NCI-H446 (cell line): ENCODE results near the gene KLK7.
"Not testable (repeated sequence)": the region's sequence is repeated elsewhere in the genome, so short reads cannot be mapped to it uniquely, and the experiment has no call there.

Experiments used
- DNase-seq, 2 experiments: peaks; one replicate each; lab custom pipeline; 2025; lab: John Stamatoyannopoulos, UW

The KLK7 gene

GRCh38 chr19:50977626-50978025 is 6.1 kb downstream of the KLK7 start:
- no peak for DNase-seq

- DNase-seq: no peak
These were observed 8.0 kb downstream of the KLK7 start for GRCh38 chr19:50975766-50976165.

GRCh38 chr19:50974702-50975556 is 8.8 kb downstream of the KLK7 start:
- no peak for DNase-seq

DNA sequence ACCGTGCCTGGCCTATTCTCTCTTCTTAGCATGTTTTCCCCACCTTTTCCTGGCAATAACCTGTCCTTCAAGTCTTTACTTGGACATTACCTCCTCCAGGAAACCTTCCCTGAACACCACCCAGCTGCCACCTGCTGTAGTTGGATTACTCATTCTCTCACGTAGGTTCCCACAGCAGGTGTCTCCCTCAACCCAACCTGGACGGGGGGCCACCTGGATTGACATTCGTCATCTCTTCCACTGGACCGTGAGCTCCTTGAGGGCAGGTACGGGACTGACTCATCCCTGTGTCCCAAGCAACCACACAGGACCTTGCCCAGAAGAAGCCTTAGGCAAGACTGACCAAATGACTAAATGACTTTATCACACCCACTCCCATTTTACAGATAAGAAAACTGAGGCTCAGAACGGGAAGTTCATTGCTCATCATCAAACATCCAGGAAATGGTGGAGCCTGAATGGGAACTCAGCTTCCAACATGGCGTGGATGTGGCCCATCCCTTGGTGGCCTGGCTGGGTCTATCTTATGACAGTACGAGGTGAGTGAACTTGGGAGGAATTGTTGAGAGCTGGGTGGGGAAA is 10.8 kb downstream of the KLK7 start:
- DNase-seq: no peak

GRCh38 chr19:50969810-50970209 is 13.9 kb downstream of the KLK7 start:
- DNase-seq: not testable (repeated sequence)

- no peak for DNase-seq
These were observed 14.3 kb downstream of the KLK7 start, which contains the start of gene KLK6 for GRCh38 chr19:50969413-50969760. KLK6 (minus strand) TSS chr19:50969591; CDS start chr19:50968104, 1,487 bp downstream.

- DNase-seq: no peak
These were observed 14.9 kb downstream of the KLK7 start for GRCh38 chr19:50968716-50969412.

DNA sequence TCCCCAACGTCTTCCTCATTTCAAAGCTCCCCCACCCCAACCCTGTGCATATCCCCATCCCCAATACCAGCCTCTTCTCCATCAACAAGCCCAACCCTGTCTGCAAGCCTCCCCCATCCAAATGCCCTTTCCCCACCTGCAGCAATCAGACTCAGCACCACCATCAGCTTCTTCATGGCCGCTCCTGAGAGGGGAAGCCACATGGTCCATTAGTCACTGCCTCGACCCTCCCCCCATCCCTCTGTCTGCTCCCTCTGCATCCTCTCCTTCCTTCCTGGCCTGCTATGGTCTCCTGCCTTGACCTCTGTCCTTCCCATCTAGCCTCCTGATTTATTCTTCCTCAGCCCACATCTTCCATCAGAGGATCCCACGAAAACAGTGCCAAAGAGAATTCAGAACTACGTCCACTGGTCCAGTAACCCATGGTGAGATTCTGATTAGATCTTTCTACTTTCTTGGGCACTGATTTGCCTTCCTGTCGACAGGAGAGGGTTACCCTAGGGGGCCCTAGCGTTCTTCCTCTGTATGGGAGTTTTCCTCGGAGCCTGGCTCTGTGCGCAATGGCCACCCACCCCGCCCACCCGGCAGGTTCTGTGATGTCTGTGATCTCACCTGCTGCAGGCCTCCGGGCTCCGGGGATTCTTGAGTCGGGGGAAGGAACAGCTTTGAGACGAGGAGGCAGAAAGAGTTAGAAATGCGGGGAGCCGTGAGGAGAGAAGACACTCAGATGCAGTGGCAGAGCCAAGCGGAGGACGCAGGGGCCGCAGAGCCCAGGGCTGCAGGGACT is 15.6 kb downstream of the KLK7 start:
- no peak for DNase-seq

GRCh38 chr19:50964266-50964665 is 19.5 kb downstream of the KLK7 start:
- no peak for DNase-seq

DNA sequence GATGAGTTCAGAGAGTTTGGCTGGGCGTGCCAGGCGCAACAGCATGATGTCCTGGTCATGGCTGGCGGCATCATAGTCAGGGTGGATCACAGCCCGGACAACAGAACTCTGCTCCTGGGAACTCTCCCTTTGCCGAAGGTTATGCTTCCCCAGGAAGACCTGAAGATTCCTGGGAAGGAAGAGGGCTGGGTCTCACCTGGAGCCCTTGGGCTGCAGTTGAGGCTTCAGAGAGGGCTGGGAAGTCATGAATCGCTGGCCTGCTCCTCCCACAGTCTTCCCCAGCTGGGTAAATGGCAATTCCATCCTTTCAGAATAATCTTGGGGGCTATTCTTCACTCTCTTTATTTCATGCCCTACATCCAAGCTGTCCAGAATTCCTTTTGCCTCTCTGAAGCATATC is 20.3 kb downstream of the KLK7 start:
- no peak for DNase-seq

DNA sequence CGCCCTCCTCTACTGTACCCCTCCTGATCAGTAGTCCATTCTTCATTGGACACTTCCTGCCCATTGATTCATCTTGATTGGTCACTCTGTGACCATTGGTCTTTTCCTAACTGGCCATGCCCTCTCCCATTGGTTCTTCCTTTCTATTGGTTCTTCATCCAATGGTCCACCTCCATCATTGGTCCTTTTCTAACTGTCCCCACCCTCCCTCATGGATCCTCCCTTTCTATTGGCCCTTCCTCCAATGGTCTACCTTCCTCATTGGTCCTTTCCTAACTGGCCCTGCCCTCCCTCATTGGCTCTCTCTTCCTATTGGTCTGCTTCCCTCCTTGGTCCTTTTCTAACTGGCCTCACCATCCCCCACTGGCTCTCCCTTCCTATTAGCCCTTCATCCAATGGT is 21.5 kb downstream of the KLK7 start:
- no peak for DNase-seq

- DNase-seq: no peak
These were observed 23.8 kb downstream of the KLK7 start for GRCh38 chr19:50959731-50960500.

DNA sequence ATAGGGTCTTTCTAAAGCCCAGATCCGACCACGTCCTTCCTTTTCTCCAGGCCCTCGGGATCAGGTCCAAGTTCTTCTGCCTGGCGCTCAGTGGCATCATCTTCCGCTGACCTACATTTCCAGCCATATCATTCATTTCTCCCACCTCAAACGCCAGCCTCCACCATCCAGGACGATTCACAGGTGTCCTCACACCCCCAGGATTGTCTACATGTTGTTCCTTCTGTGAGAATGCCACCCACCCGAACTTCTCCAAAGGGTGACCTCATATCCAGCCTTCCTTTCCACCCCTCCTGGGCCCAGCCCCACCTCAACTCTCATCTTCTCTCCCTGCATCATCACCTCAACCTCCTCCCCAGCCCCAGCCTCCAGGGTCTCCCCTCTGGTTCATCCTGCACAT is 26.1 kb downstream of the KLK7 start:
- DNase-seq: no peak

DNA sequence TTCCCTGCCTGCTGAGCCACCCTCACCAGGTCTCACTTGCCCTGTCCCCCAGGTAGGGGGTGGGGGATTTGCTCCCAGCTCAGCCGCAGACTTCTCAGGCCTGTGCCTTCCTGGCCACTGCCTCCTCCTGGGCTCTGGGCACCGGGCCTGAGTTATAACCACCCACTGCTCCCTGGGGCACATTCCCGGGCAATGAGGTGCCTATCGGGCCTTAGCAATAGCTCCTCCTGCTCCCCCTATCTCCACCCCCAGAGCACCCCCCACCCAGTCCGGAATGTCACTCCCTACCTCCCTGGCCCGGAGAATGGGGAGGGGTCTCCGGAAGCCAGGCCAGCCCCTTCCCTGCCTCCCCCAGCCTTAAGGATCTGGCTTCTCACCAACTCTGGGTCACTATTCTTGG is 30.8 kb downstream of the KLK7 start, which contains the start of gene KLK5:
KLK5 (minus strand) TSS at position 129 of the 400 bp plus-strand sequence. CDS start 381 bp downstream, outside the sequence.
- DNase-seq: no peak

DNA sequence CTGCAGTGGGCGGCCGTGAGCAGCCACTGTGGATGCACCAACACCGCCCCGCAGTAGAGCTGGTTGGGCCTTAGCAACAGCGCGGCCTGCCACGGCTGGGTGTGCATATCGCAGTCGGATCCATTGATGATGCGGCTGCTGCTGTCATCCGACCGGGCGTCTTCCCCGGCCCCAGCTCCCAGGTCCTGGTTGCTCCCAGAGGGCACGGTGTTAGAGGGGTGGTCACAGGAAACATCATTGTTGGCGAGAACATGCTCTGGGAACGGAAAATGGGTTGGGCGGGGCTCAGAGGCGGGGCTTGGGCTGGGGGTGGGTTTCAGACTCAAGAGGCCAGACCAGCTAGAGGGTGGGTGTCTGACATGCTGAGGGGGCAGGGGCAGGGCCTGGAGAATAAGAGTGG is 33.9 kb downstream of the KLK7 start:
- no peak for DNase-seq

- no peak for DNase-seq
These were observed 36.6 kb downstream of the KLK7 start for GRCh38 chr19:50947123-50947522.

- no peak for DNase-seq
These were observed 38.9 kb downstream of the KLK7 start for GRCh38 chr19:50944795-50945194.

DNA sequence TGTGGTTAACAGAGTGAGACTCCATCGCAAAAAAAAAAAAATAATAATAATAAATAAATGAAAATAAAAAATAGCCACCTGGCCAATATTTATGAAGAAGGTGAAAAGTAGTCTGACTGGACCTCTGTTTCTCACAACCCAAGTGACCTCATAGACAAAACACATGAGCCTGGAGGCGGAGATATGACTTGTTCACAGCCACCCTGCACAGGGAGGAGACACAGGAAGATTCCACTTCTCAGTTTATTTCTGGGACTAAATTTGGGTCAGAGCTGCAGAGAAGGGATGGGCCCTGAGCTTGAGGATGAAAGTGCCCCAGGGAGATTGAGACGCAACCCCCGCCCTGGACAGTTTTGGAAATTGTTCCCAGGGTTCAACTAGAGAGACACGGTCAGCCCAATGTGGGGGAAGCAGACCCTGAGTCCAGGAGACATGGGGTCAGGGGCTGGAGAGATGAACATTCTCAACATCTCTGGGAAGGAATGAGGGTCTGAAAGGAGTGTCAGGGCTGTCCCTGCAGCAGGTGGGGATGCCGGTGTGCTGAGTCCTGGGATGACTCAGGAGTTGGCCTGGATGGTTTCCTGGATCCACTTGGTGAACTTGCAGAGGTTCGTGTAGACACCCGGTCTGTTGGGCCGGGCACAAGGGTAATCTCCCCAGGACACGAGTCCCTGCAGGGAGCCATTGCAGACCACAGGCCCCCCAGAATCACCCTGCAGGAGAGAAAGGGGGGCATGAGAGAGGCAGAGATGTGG is 40.5 kb downstream of the KLK7 start:
- DNase-seq: no peak

DNA sequence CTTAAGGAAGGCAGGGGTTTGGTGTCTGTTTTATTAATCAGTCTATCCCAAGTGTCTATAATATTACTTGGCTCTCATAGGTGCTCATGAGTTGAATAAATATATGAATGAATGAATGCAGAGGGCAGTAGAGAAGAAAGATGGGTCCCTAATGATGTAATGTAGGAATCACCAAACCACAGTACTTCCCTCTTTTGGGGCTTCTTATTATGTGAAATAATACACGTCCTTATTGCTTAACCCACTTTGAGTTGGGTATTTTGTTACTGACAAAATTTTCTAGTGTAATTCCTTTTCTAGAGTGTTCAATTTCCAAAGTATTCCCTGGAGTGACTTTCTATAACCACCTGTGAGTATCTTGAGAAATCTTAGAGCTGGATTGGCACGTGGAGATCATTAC is 44.1 kb downstream of the KLK7 start:
- DNase-seq: no peak

- no peak for DNase-seq
These were observed 50.1 kb downstream of the KLK7 start for GRCh38 chr19:50933640-50934039.

DNA sequence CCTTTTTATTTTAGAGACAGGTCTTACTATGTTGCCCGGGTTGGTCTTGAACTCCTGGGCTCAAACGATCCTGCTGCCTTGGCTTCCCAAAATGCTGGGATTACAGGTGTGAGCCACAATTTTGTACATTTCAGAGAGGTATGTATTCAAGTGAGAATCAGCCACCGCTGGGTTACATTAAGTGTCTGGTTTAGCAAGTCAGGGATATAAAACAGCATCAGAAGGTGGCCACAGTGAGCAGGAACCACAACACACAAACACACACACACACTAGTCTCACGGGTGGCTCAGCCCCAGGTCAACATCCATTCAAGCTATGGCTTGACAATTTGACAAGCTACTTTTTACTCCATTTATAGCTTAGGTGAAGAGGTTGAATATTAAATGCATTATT is 51.0 kb downstream of the KLK7 start:
- no peak for DNase-seq
